Stimulated activated CD8-positive, alpha-beta memory T cell treated with anti-CD3 and anti-CD28 coated beads, Interleukin-2, amount 100 ng/mL, for 48 hours (primary cell): Measurements from ENCODE around the gene SLC25A21.
"Not testable (repeated sequence)": the region's sequence is repeated elsewhere in the genome, so short reads cannot be mapped to it uniquely, and the experiment has no call there.

Experiments
- DNase-seq, 2 donors: peaks; one replicate each; pipeline ENCODE4 v3.0.0-alpha.2; 2020; ENCODE audit warnings: low read depth in 2 of 2

SLC25A21 gene

GRCh38 chr14:36870776-36871175 is 301.6 kb downstream of the SLC25A21 start:
- DNase-seq: no peak

- no peak for DNase-seq
These were observed 303.3 kb downstream of the SLC25A21 start for GRCh38 chr14:36869125-36869524.

DNA sequence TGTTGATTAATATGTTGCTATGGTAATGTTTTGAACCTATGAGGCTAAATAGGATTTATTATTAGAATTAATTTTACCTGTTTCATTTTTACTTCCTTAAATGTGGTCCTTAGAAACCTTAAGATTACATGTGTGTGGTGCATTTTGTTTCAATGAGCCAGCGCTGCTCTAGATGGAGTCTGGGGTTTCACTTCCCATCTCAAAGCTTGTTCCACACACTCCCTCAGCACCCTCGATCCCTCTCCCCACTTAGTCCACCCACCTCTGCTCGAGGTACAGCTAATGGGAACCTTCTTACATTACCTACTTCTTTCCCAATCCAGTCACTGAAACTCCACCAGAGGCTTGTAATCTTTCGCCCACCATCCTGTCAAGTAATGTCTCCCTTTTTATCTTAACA is 305.5 kb downstream of the SLC25A21 start:
- DNase-seq: no peak

- DNase-seq: no peak
These were observed 309.1 kb downstream of the SLC25A21 start for GRCh38 chr14:36863271-36863670.

DNA sequence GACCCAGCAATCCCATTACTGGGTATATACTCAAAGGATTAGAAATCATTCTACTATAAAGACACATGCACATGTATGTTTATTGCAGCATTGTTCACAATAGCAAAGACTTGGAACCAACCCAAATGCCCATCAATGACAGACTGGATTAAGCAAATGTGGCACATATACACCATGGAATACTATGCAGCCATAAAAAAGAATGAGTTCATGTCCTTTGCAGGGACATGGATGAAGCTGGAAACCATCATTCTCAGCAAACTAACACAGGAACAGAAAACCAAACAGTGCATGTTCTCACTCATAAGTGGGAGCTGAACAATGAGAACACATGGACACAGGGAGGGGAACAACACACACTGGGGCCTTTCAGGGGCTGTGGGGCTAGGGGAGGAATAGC is 310.2 kb downstream of the SLC25A21 start:
- DNase-seq: not testable (repeated sequence)

GRCh38 chr14:36860831-36861230 is 311.6 kb downstream of the SLC25A21 start:
- no peak for DNase-seq

- no peak for DNase-seq
These were observed 313.3 kb downstream of the SLC25A21 start for GRCh38 chr14:36859119-36859518.

GRCh38 chr14:36857842-36858445 is 314.5 kb downstream of the SLC25A21 start:
- no peak for DNase-seq

DNA sequence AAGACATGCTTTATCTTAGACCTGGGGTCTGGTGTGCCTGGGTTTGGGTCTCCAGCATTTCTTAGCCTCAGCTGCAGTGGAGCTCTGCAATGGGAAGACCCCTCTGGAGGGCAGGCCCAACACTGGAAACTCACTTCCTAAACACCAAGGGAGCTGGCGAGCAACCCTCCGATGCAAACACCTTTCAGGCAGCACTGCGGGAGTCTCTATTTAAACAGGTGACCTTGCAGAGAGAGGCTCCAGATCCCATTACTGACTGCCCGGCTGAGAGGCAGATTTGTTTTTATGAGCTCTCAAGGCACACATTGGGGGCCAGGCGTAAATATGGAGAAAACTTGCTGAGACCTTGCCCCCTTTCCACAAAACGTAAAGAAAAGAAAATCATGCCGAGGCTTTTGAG is 315.3 kb downstream of the SLC25A21 start:
- no peak for DNase-seq

DNA sequence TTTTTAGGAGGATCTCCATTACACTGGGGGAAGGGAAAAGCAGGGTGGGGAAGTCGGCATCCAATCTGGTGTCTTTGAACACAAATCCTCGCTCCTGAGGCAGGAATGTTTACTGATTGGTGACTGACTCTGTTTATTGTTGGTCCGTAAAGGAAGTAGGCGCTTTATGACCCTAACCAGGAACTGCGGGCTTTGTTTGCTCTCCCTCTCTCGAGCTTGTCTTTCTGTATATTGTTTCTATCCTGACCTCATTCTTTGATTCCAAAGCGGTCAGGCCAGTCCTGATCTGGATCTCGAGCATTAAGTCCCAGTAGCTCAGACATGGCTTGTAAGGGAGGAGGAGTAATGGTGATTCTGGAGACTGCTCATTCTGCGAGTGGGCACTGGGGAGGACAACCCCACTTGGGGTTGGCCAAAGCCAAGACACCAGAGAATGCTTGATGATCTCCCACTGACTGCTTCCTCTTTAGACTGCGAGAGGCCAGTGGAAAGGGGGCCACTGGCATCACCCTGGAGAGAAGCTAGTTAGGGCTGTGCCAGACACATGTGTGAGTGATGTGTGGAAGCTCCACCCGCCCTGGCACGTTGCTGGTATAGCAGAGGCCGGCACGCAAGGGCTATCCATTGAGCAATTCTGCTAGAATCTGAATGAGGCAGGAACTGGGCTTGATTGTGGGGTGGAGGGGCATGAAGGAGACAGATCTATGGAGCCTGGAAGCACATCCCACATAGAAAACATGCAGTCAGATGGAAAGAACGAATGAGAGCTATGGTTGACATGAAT is 316.1 kb downstream of the SLC25A21 start:
- no peak for DNase-seq

DNA sequence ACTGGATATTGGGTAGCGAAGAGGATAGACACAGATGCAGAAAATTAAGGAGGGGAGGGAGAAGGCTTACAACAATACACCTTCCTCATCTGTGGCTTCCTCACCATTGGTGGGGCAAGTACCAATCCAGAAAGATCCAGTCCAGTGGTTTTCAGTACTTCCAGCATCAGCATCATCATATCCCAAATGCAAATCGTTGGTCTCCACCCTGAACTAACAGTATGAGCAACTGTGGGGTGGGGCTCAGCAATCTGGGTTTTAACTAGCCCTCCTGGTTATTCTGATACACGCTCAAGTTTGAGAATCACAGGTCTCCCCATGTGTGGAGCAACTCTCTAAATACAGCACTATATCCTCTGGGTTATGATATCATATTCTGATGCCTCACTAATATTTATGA is 317.0 kb downstream of the SLC25A21 start:
- DNase-seq: no peak

DNA sequence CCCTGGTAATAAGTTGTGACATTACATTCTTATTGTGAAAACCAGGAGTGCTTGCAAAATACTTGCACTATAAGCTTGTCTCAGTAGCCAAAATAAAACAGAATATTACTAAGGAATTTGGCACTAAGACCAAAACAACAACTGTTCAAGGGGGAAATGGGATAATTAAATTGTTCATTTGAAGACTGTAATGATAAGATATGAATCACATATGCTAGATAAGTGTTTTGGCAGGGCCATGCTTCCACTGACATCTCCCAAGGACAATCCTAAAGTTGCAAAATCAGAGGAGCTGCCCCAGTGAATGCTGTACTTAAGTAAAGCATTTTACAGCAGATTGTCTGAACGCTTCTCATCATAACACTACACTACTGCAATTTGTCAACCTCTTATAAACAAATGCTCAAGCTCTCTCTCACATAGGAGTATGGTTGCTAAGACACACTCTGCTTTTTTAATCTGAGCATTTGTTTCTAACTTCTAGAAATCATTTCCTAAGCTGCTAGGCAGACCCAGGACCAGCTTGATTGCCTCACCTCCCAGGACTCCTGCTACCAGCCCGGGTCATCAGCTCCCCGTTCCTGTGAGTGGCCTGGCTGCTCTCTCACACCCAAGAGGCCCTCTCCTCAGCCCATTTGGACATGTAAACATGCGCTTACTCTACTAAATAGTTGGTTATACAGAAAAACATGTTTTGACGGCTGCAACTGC is 319.3 kb downstream of the SLC25A21 start:
- no peak for DNase-seq

- DNase-seq: no peak
These were observed 324.2 kb downstream of the SLC25A21 start for GRCh38 chr14:36848213-36848612.

GRCh38 chr14:36847366-36847765 is 325.0 kb downstream of the SLC25A21 start:
- no peak for DNase-seq

GRCh38 chr14:36845356-36846012 is 326.9 kb downstream of the SLC25A21 start:
- no peak for DNase-seq

DNA sequence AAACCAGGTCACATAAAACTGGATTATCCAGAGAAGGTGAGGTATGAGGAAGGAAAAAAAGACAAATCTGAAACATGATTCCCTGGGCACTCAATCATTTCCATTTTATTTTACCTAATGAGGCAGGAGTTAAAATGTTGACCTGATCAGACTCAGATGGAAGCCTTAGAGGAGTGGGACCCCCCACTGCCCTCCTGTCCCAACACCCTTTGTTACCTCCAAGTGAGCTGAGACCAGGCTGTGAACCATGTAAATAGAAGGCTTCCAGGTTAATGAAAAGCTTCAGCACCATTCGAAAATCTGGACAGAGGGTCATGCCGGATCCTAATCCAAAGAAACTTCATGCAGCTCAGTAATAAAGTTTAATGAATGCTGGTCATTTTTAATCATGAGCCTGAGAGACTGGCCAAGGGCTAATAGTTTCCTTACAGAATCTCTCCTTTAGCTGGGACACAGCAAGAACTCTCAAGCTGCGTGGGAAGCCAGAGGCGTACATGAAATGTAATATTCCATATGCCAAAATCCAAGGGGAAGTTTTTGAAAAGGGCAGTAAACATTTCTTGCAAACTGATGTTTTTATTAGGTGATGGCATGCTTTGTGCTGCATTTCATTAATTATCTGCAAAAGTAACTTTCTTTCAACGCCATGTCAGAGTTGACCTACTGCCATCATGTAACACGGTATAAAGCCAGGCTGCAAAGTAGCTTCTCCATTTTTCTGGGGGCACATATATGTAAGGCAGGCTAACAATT is 327.8 kb downstream of the SLC25A21 start:
- no peak for DNase-seq

- DNase-seq: no peak
These were observed 329.0 kb downstream of the SLC25A21 start for GRCh38 chr14:36843410-36843809.

GRCh38 chr14:36835128-36835527 is 337.3 kb downstream of the SLC25A21 start:
- no peak for DNase-seq

DNA sequence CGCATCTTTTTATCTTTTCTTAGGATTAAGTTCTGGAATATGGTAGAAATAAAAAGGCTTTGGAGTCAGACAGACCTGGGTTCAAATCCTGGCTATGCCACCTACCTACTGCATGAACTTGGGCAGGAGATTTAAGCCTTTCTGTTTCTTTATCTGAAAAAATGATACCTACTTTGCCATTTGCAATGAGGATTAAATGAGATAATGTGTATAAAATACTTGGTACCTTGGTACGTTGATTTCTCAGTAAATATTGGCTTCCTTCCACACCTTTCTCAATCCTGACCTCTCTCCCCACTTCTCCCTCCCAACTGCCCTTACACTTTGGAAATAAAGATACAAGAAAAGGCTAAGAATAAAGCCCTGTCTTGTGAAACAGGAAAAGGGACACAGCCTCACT is 338.1 kb downstream of the SLC25A21 start:
- no peak for DNase-seq

GRCh38 chr14:36829547-36829946 is 342.9 kb downstream of the SLC25A21 start:
- no peak for DNase-seq

DNA sequence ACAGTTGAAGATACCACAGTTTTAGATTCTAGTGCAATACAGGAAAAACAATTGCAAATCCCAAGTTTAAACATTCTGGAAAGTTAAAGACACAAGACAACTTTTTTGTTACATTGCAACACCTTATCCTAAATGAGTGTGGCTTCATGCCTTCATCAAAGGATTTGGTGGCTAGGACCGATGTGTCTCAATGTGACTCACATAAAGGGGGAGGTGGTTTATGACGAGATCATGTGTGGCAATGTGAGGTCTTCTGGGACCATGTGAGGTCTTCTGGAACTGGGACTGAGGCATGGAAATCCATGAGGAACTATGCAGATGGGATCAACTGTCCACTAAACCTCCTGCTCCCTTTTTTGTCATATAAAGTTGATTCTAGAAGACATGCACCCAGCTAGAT is 344.5 kb downstream of the SLC25A21 start:
- DNase-seq: no peak

DNA sequence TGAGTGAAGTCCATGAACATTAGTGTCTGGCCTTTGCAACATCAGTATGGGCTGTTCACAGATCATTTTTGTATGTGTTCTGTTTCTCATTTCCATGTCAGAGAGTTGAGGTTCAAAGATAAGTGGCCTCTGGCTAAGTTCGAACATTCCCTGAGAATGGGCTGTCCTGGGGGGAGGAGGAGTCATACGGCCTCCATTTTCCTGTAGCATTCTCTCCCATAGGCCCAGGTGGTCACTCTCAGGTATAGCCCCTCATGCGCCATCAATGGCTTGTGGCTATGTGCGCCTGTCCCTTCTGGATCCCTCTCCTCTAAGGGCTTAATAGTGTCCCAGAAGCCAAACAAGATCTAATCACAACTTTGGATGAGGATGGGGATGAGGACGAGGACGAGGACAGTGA is 345.8 kb downstream of the SLC25A21 start:
- no peak for DNase-seq
